Ascending aorta (tissue), 2 donors: ENCODE results near the gene CUEDC2. TPM values are rescaled to one million over a fixed set of nuclear protein-coding genes. Genes with fewer than 3 reads are reported as not detected.

Source experiments
- DNase-seq, 2 donors: peaks; one replicate each; pipeline ENCODE4 v3.0.0-alpha.2; 2019; ENCODE audit warnings: low spot score in 2 of 2
- H3K27ac ChIP-seq, 2 donors: fragments of 200-600 bp; sonication (generic); one replicate each; pipeline ENCODE4 v1.5.1; 2016 to 2017; ENCODE audit warnings: mild to moderate bottlenecking in 1 of 2
- H3K27me3 ChIP-seq: fragments of 200-600 bp; sonication (generic); one replicate; pipeline ENCODE4 v1.5.1; 2017
- H3K36me3 ChIP-seq, 2 donors: fragments of 200-600 bp; sonication (generic); one replicate each; pipeline ENCODE4 v1.5.1; 2016
- H3K4me1 ChIP-seq, 2 donors: fragments of 200-600 bp; sonication (generic); one replicate each; pipeline ENCODE4 v1.5.1; 2016 to 2017; ENCODE audit warnings: mild to moderate bottlenecking in 1 of 2
- H3K4me3 ChIP-seq, 2 donors: fragments of 200-600 bp; sonication (generic); one replicate each; pipeline ENCODE4 v1.5.1; 2016 to 2017; ENCODE audit warnings: mild to moderate bottlenecking in 1 of 2
- H3K9me3 ChIP-seq, 2 donors: fragments of 200-600 bp; sonication (generic); one replicate each; pipeline ENCODE4 v1.5.1; 2016
- intact Hi-C: fragments of 100-400 bp; cut with DNase I; formaldehyde crosslinking; loops from one replicate; pipeline ENCODE4 v1.15.1; 2023
- total RNA-seq: library from RNA; depleted of rRNA; stranded (reverse); fragments of >200 nt; gene quantifications from one replicate; pipeline ENCODE4 v1.1.0, GENCODE V29; 2016
- TF ChIP-seq, protein P1 (sequence below), 3 experiments: fragments of 200-600 bp in 2 of 3; fragments of 450-650 bp in 1 of 3; sonication (generic) in 2 of 3; IDR thresholded peaks; one replicate each; pipeline ENCODE4 v1.5.1; 2016 to 2019; ENCODE audit warnings: antibody characterized with exemption in 3 of 3, mild to moderate bottlenecking in 1 of 3, moderate library complexity in 1 of 3

The CUEDC2 gene, protein sequence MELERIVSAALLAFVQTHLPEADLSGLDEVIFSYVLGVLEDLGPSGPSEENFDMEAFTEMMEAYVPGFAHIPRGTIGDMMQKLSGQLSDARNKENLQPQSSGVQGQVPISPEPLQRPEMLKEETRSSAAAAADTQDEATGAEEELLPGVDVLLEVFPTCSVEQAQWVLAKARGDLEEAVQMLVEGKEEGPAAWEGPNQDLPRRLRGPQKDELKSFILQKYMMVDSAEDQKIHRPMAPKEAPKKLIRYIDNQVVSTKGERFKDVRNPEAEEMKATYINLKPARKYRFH
- 45.1 TPM for total RNA-seq

DNA sequence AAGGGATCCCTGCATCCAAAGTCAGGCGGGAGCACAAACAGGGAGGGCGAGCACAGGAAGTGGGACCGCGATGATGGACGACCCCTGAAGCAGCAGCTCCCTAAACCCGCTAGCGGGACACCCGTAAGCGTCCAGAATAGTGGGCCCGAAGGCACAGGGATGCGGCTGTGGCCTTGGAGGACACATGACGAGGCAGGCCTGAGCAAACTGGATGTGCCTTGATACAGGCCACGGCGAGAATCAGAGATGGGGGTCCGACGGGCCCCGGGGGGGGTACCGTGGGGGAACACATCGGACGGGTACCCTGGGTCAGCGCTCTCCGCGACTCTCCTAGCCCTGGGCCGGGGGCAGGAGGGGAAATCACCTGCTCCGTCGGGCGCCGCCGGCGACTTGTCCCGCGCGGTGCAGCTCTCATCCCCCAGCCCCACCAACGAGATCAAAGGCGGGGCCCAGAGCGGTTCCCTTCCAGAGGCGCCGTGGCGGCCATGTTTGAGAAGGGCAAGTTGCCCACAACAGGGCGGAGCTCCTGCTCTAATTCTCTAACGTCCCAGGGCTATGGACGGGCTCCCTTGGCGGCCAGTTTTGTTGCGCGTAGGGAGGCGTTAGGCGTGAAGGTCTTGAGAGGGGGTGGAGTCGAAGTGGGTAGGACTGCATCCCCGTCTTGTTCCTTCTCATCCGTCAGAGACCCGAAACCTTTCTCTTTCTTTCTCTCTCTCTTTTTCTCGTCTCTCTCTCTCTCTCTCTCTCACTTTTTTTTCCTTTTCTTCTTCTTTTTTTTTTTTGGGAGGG lies at the start of gene CUEDC2:
Gene CUEDC2 (minus strand): TSS at position 413 of the 789 bp plus-strand sequence. CDS start 7,386 bp downstream, outside the sequence.
- Histone ChIP-seq H3K4me3 (peak within 1 kb of the TSS; percentile 92 to 98), H3K4me1 (peaks cover 8 to 14% of the 10 kb centered on the region in 2 donors), H3K27ac (peak within 1 kb of the TSS; percentile 79), H3K36me3 (no peaks in the 10 kb centered on the region), H3K27me3 (no peaks in the 10 kb centered on the region), H3K9me3 (no peaks in the 10 kb centered on the region)
- peak; percentile 84 to 98 for DNase-seq
- intact Hi-C loops: loop anchor here (1.0 kb wide), 4 partner anchors 11 to 280 kb away; partner anchors contain the start of genes ACTR1A and NOLC1
- TF ChIP-seq, protein P1, sequence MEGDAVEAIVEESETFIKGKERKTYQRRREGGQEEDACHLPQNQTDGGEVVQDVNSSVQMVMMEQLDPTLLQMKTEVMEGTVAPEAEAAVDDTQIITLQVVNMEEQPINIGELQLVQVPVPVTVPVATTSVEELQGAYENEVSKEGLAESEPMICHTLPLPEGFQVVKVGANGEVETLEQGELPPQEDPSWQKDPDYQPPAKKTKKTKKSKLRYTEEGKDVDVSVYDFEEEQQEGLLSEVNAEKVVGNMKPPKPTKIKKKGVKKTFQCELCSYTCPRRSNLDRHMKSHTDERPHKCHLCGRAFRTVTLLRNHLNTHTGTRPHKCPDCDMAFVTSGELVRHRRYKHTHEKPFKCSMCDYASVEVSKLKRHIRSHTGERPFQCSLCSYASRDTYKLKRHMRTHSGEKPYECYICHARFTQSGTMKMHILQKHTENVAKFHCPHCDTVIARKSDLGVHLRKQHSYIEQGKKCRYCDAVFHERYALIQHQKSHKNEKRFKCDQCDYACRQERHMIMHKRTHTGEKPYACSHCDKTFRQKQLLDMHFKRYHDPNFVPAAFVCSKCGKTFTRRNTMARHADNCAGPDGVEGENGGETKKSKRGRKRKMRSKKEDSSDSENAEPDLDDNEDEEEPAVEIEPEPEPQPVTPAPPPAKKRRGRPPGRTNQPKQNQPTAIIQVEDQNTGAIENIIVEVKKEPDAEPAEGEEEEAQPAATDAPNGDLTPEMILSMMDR (IDR thresholded peaks at IDR 0.05): no peak

GRCh38 chr10:102480396-102480795 lies 48.0 kb upstream of the CUEDC2 start:
- no peak overlapping the region for H3K4me3 ChIP-seq
- H3K36me3 ChIP-seq: peaks cover 62% of the 10 kb centered on the region in 2 donors
- no peaks in the 10 kb centered on the region for H3K4me1 ChIP-seq
- H3K27me3 ChIP-seq: no peaks in the 10 kb centered on the region
- H3K9me3 ChIP-seq: no peaks in the 10 kb centered on the region
- no peak overlapping the region for H3K27ac ChIP-seq
- no peak for DNase-seq
- TF ChIP-seq, protein P1 (IDR thresholded peaks at IDR 0.05): no peak
- intact Hi-C loops: no loop called here

DNA sequence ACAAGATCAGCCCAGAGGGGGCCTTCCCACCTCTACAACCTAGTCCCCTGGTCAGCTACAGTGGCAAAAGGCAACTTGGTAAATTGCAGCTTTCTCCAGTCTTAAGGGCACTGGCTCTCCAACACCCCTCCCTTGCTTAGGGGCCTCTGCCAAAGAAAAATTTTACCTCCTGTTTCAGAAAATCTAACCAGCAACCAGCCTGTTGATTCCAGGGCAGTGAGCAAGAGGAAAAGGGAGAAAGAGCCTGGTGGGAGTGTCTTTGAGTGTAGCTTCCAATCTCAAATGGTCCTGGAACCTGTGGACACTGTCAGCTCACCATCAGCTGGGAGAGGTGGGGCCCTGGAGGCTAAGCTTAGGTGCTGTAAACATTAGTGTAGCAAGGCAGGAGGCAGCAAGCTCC lies 47.3 kb upstream of the CUEDC2 start:
- no peaks in the 10 kb centered on the region for H3K4me1 ChIP-seq
- TF ChIP-seq, protein P1 (IDR thresholded peaks at IDR 0.05): no peak
- peaks cover 55% of the 10 kb centered on the region in 2 donors for H3K36me3 ChIP-seq
- intact Hi-C loops: loop anchor here (2.0 kb wide), 1 partner anchor 85 kb away; the partner anchor contains the start of gene NFKB2
- no peak for DNase-seq
- H3K4me3 ChIP-seq: no peak overlapping the region
- no peak overlapping the region for H3K27ac ChIP-seq
- no peaks in the 10 kb centered on the region for H3K27me3 ChIP-seq
- H3K9me3 ChIP-seq: no peaks in the 10 kb centered on the region

GRCh38 chr10:102476466-102477141 lies 44.2 kb upstream of the CUEDC2 start:
- DNase-seq: no peak
- Histone ChIP-seq H3K27ac (no peak overlapping the region), H3K9me3 (no peaks in the 10 kb centered on the region), H3K36me3 (peaks cover 28% of the 10 kb centered on the region in 2 donors), H3K27me3 (no peaks in the 10 kb centered on the region), H3K4me3 (no peak overlapping the region), H3K4me1 (no peaks in the 10 kb centered on the region)
- TF ChIP-seq, protein P1 (IDR thresholded peaks at IDR 0.05): no peak
- intact Hi-C loops: loop anchor here (1.0 kb wide), 1 partner anchor 86 kb away; no protein-coding TSS in a partner anchor

GRCh38 chr10:102475451-102476040 lies 43.2 kb upstream of the CUEDC2 start:
- intact Hi-C loops: no loop called here
- Histone ChIP-seq H3K9me3 (no peaks in the 10 kb centered on the region), H3K4me1 (no peaks in the 10 kb centered on the region), H3K27ac (no peak overlapping the region), H3K36me3 (peaks cover 17 to 20% of the 10 kb centered on the region in 2 donors), H3K4me3 (no peak overlapping the region), H3K27me3 (no peaks in the 10 kb centered on the region)
- DNase-seq: no peak
- TF ChIP-seq, protein P1 (IDR thresholded peaks at IDR 0.05): no peak
